SK-N-SH (cell line): ENCODE results near the gene STH. TPM values are rescaled to one million over a fixed set of nuclear protein-coding genes. Genes with fewer than 3 reads are reported as not detected.

Experiments used
- CTCF ChIA-PET: fragments of 300-600, 350-600 bp; formaldehyde crosslinking; extraction: SDS; loops from one replicate; lab custom pipeline; 2021; lab: Yijun Ruan, JAX
- POLR2A ChIA-PET: fragments of 350-600 bp; sonication (Branson Sonifier 250); formaldehyde crosslinking; extraction: SDS; loops from one replicate; lab custom pipeline; 2020; ENCODE audit warnings: antibody characterized with exemption, inconsistent platforms; lab: Yijun Ruan, JAX
- DNase-seq: peaks from one replicate; pipeline ENCODE4 v3.0.0; 2012
- H2AFZ ChIP-seq: fragments of 200-600 bp; sonication (generic); 2 replicates; pipeline ENCODE4 v1.8.1; 2016; ENCODE audit warnings: antibody characterized with exemption, mild to moderate bottlenecking, low read depth
- H3F3A ChIP-seq: fragments of 200-600 bp; sonication (generic); replicated peaks from 2 replicates; pipeline ENCODE3; 2016; ENCODE audit warnings: antibody characterized with exemption, mild to moderate bottlenecking; ENCODE audit not compliant: insufficient read depth
- H3K27ac ChIP-seq, 2 experiments: fragments of 200-500 bp in 1 of 2; fragments of 200-600 bp in 1 of 2; sonication (Bioruptor generic) in 1 of 2; sonication (generic), shearing (Covaris generic) in 1 of 2; 2 replicates each; pipeline versions ENCODE4 v1.5.1 to v1.6.1; 2014 to 2016; ENCODE audit warnings: low read depth in 2 of 2, inconsistent platforms in 1 of 2, low read length in 1 of 2, mild to moderate bottlenecking in 1 of 2, mixed read lengths in 1 of 2
- H3K27me3 ChIP-seq: fragments of 200-600 bp; sonication (generic), shearing (Covaris generic); 2 replicates; pipeline ENCODE4 v1.6.1; 2016; ENCODE audit warnings: mixed run types; ENCODE audit not compliant: insufficient read depth
- H3K36me3 ChIP-seq, 2 experiments: fragments of 200-500 bp in 1 of 2; fragments of 200-600 bp in 1 of 2; sonication (Bioruptor generic) in 1 of 2; sonication (generic) in 1 of 2; replicated peaks in 1 of 2; 2 replicates each; pipeline versions ENCODE3 to v1.5.1; 2014 to 2016; ENCODE audit warnings: low read length in 1 of 2, mild to moderate bottlenecking in 1 of 2; ENCODE audit not compliant: insufficient read depth in 2 of 2, control insufficient read depth in 1 of 2
- H3K4me1 ChIP-seq, 2 experiments: fragments of 200-500 bp in 1 of 2; fragments of 200-600 bp in 1 of 2; sonication (Bioruptor generic) in 1 of 2; sonication (generic), shearing (Covaris generic) in 1 of 2; 2 replicates each; pipeline versions ENCODE4 v1.5.1 to v1.6.1; 2014 to 2016; ENCODE audit warnings: low read depth in 1 of 2, low read length in 1 of 2, mixed run types in 1 of 2; ENCODE audit not compliant: insufficient read depth in 2 of 2, control insufficient read depth in 1 of 2
- H3K4me2 ChIP-seq: fragments of 200-600 bp; sonication (generic), shearing (Covaris generic); 2 replicates; pipeline ENCODE4 v1.6.1; 2017; ENCODE audit warnings: mixed run types
- H3K4me3 ChIP-seq, 2 experiments: fragments of 200-500 bp in 1 of 2; fragments of 200-600 bp in 1 of 2; sonication (Bioruptor generic) in 1 of 2; sonication (generic), shearing (Covaris generic) in 1 of 2; 2 replicates each; pipeline versions ENCODE4 v1.5.1 to v1.8.1; 2014 to 2016; ENCODE audit warnings: low read depth in 2 of 2, inconsistent platforms in 1 of 2, low read length in 1 of 2, mild to moderate bottlenecking in 1 of 2, mixed read lengths in 1 of 2, moderate library complexity in 1 of 2
- H3K79me2 ChIP-seq: fragments of 200-600 bp; sonication (generic); 2 replicates; pipeline ENCODE4 v1.8.1; 2017; ENCODE audit warnings: mild to moderate bottlenecking; ENCODE audit not compliant: insufficient read depth
- H3K9ac ChIP-seq: fragments of 200-600 bp; sonication (generic); 2 replicates; pipeline ENCODE4 v1.6.1; 2017; ENCODE audit warnings: mixed run types
- H3K9me2 ChIP-seq: fragments of 200-600 bp; sonication (generic); 2 replicates; pipeline ENCODE4 v1.6.1; 2017; ENCODE audit warnings: mixed run types
- H3K9me3 ChIP-seq: fragments of 200-600 bp; sonication (generic); 2 replicates; pipeline ENCODE4 v1.6.1; 2017; ENCODE audit warnings: mixed run types, mild to moderate bottlenecking, moderate library complexity
- H4K20me1 ChIP-seq: fragments of 200-600 bp; sonication (generic); 2 replicates; pipeline ENCODE4 v1.6.1; 2017; ENCODE audit warnings: mild to moderate bottlenecking, mixed run types; ENCODE audit not compliant: insufficient read depth
- CHD2 ChIP-seq: fragments of 150-350 bp; IDR thresholded peaks from 2 replicates; pipeline ENCODE4 v1.6.1; 2018; ENCODE audit warnings: low read length; ENCODE audit not compliant: partially characterized antibody
- CTCF ChIP-seq: fragments of 200-600 bp; sonication (generic); IDR thresholded peaks from 2 replicates; pipeline ENCODE4 v1.6.1; 2017; ENCODE audit warnings: antibody characterized with exemption, mild to moderate bottlenecking, moderate library complexity
- EP300 ChIP-seq, 2 experiments: IDR thresholded peaks; 2 replicates each; pipeline versions ENCODE4 v1.4.0 to v1.6.1; 2012; ENCODE audit warnings: borderline replicate concordance in 1 of 2, low read depth in 1 of 2, low read length in 1 of 2
- FOXJ3 ChIP-seq: sonication (generic); formaldehyde crosslinking; IDR thresholded peaks from 2 replicates; pipeline ENCODE4 v1.5.1; 2020; ENCODE audit warnings: mild to moderate bottlenecking, missing genetic modification reagents
- GABPA ChIP-seq: IDR thresholded peaks from 2 replicates; pipeline ENCODE4 v1.4.0; 2012; ENCODE audit warnings: low read depth, mild to moderate bottlenecking
- IRF3 ChIP-seq: fragments of 150-350 bp; IDR thresholded peaks from 2 replicates; pipeline ENCODE4 v1.6.1; 2016; ENCODE audit warnings: mild to moderate bottlenecking, low read depth, low read length
- JUND ChIP-seq: IDR thresholded peaks from 2 replicates; pipeline ENCODE4 v1.4.0; 2012
- MXI1 ChIP-seq: IDR thresholded peaks from 2 replicates; pipeline ENCODE4 v1.6.1; 2012; ENCODE audit warnings: mild to moderate bottlenecking, low read depth, low read length, improper control_type of control experiment
- NFIC ChIP-seq: IDR thresholded peaks from 2 replicates; pipeline ENCODE4 v1.4.0; 2012; ENCODE audit warnings: borderline replicate concordance
- PBX3 ChIP-seq: IDR thresholded peaks from 2 replicates; pipeline ENCODE4; 2012
- POLR2AphosphoS5 ChIP-seq: IDR thresholded peaks from 2 replicates; pipeline ENCODE4 v1.6.1; 2012; ENCODE audit warnings: low read depth, low read length
- RAD21 ChIP-seq: IDR thresholded peaks from 2 replicates; pipeline ENCODE4 v1.6.1; 2012; ENCODE audit warnings: mild to moderate bottlenecking, low read length
- RCOR1 ChIP-seq: fragments of 150-350 bp; IDR thresholded peaks from 2 replicates; pipeline ENCODE4 v1.6.1; 2017; ENCODE audit warnings: antibody characterized with exemption, low read length
- REST ChIP-seq: IDR thresholded peaks from 2 replicates; pipeline ENCODE4 v1.6.1; 2012; ENCODE audit warnings: mild to moderate bottlenecking, low read depth, low read length, moderate library complexity
- RXRA ChIP-seq: IDR thresholded peaks from 2 replicates; pipeline ENCODE4 v1.4.0; 2012; ENCODE audit warnings: low read depth, mild to moderate bottlenecking, borderline replicate concordance
- SIN3A ChIP-seq: IDR thresholded peaks from 2 replicates; pipeline ENCODE4 v1.6.1; 2012; ENCODE audit warnings: low read depth, mild to moderate bottlenecking, low read length, moderate library complexity, borderline replicate concordance
- TCF12 ChIP-seq: IDR thresholded peaks from 2 replicates; pipeline ENCODE4 v1.4.0; 2012
- TEAD4 ChIP-seq: IDR thresholded peaks from 2 replicates; pipeline ENCODE4 v1.4.0; 2012; ENCODE audit warnings: mild to moderate bottlenecking, borderline replicate concordance; ENCODE audit not compliant: insufficient read depth
- USF1 ChIP-seq: IDR thresholded peaks from 2 replicates; pipeline ENCODE4 v1.4.0; 2012; ENCODE audit warnings: low read depth, borderline replicate concordance
- USF2 ChIP-seq: fragments of 150-350 bp; IDR thresholded peaks from 2 replicates; pipeline ENCODE4 v1.6.1; 2017; ENCODE audit warnings: antibody characterized with exemption, low read length, low read depth, borderline replicate concordance
- WGBS: methylation state at CpG from one replicate; pipeline ENCODE4 v1.1.6; 2017; ENCODE audit warnings: low lambda C conversion rate; 5-methylcytosine and 5-hydroxymethylcytosine counted together
- polyA plus RNA-seq, 3 experiments: library from polyadenylated mRNA; depleted of rRNA; stranded (reverse); fragments of >200 nt; gene quantifications; 2 replicates each; pipeline ENCODE4 v1.2.3, GENCODE V29; 2012

The STH gene
- polyA plus RNA-seq, 1 of the 3 experiments (the other 2 are of a cell fraction) = not detected

- TF ChIP-seq SIN3A (no peak), RAD21 (no peak)
These were observed 26.6 kb downstream of the STH start (continued) for GRCh38 chr17:46025510-46026165.

GRCh38 chr17:46026166-46027047 is 27.4 kb downstream of the STH start:
- H3K4me3 ChIP-seq = no peak overlapping the region
- DNase-seq = no peak
- TF ChIP-seq JUND = no peak
- TF ChIP-seq IRF3 = no peak
- TF ChIP-seq POLR2AphosphoS5 = no peak
- TF ChIP-seq RAD21 = no peak
- TF ChIP-seq USF2 = no peak
- no peak for TF ChIP-seq FOXJ3 (CRISPR knock-in tag)
- TF ChIP-seq REST = no peak
- TF ChIP-seq PBX3 = no peak
- no peak for TF ChIP-seq EP300 (IDR thresholded peaks at IDR 0.05; ENCODE audit: borderline replicate concordance in 1 of 2, low read depth in 1 of 2, low read length in 1 of 2)
- TF ChIP-seq CTCF = no peak
- no peak for TF ChIP-seq NFIC
- TF ChIP-seq TEAD4 = no peak
- TF ChIP-seq CHD2 = no peak
- no peak for TF ChIP-seq RCOR1
- no peak for TF ChIP-seq TCF12
- no peak for TF ChIP-seq MXI1
- no peak for TF ChIP-seq GABPA
- no peak for TF ChIP-seq USF1
- TF ChIP-seq RXRA = no peak
- TF ChIP-seq, all 33 proteins: peak for 0
- no peaks in the 10 kb centered on the region for H3K79me2 ChIP-seq
- WGBS = 90% methylated on average over 14 of the region's 17 CpGs
- no peaks in the 10 kb centered on the region for H3K9me2 ChIP-seq
- H3K4me2 ChIP-seq = no peak overlapping the region
- H3K9ac ChIP-seq = no peak overlapping the region
- ChIA-PET CTCF (interaction anchor here (0.9 to 6.9 kb wide), 7 partner anchors 13 to 186 kb away, joined by 3 to 50 read pairs (median 3); partner anchors contain the start of gene KANSL1), POLR2A (no interaction called here)
- H3F3A ChIP-seq = peaks cover 11% of the 10 kb centered on the region
- H3K4me1 ChIP-seq = peaks cover 0 to 14% of the 10 kb centered on the region in 2 experiments; a peak in 1 of 4 replicates
- no peaks in the 10 kb centered on the region for H3K9me3 ChIP-seq
- peaks cover 38 to 75% of the 10 kb centered on the region in 2 experiments for H3K36me3 ChIP-seq
- H3K27me3 ChIP-seq = no peaks in the 10 kb centered on the region
- H3K27ac ChIP-seq = no peak overlapping the region; a peak in 1 of 4 replicates
- H2AFZ ChIP-seq = no peak overlapping the region
- H4K20me1 ChIP-seq = peaks cover 4% of the 10 kb centered on the region
